Measurements from ENCODE around the gene FAM217B. TPM values are rescaled to one million over a fixed set of nuclear protein-coding genes. Genes with fewer than 3 reads are reported as not detected.
A peak's percentile ranks its signal among the peaks of the same experiment; 100 is the strongest.

FAM217B gene
- total and polyA plus RNA-seq, 7 experiments from 2014 or later, result 19.3 to 47.4 (median 28.0) TPM

DNA sequence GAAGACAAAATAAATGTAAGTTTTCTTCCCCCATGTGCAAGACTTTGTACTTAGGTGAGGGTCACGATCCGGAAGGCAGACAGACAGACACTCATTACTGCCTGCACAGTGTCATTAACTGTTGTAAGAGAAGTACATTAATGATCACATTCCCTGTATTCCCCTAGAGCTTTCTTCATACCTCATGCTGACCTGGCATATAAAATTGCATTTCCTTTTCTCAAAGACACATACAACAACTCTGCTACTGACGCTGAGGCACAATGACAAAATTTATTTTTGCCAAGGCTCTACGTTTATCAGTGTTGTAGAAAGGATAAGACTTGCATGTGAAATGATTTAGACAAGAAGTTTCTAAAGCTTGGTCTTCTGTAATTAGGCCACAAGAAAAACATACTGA, 3.8 kb upstream of the FAM217B start:
- CTCF ChIA-PET, result interaction anchor here (0.5 to 1.2 kb wide), 3 partner anchors 9 to 1517 kb away, joined by 4 to 6 read pairs (median 4); no protein-coding TSS in a partner anchor
- DNase-seq (no peak), ATAC-seq (no peak)
- no peak overlapping the region for H3K4me3 Mint-ChIP-seq
- H3K27me3 Mint-ChIP-seq, result no peaks in the 10 kb centered on the region
- no peaks in the 10 kb centered on the region for H3K9me3 ChIP-seq (ENCODE audit: control insufficient read depth in 2 of 3, low read length in 3 of 3)
- H3K36me3 Mint-ChIP-seq, result peaks cover 0 to 8% (median 0%) of the 10 kb centered on the region in 5 donors
- H3K27ac ChIP-seq (ENCODE audit: low read depth, low read length), result peak overlapping the region; percentile 12
- POLR2A ChIA-PET, result interaction anchor here (1.0 kb wide), 1 partner anchor 16 kb away, joined by 4 read pairs; no protein-coding TSS in a partner anchor
- no peak overlapping the region for H3K4me3 ChIP-seq (ENCODE audit: low read length)
- no peaks in the 10 kb centered on the region for H3K36me3 ChIP-seq (ENCODE audit: control insufficient read depth in 2 of 3, insufficient read depth in 3 of 3, low read length in 3 of 3)
- H3K9me3 Mint-ChIP-seq, result peaks cover 0 to 1% (median 0%) of the 10 kb centered on the region in 11 donors
- intact Hi-C loops (cut with micrococcal nuclease), result no loop called here
- peaks cover 11 to 16% of the 10 kb centered on the region in 2 donors for H3K4me1 ChIP-seq (ENCODE audit: control insufficient read depth in 2 of 2, insufficient read depth in 2 of 2, low read length in 2 of 2)
- no peaks in the 10 kb centered on the region for H3K27me3 ChIP-seq (ENCODE audit: control insufficient read depth in 2 of 2, insufficient read depth in 2 of 2, low read length in 2 of 2)
- peaks cover 15 to 62% (median 47%) of the 10 kb centered on the region in 7 donors for H3K4me1 Mint-ChIP-seq
- H3K27ac Mint-ChIP-seq, result peak overlapping the region in 1 of 9 donors; percentile 47

DNA sequence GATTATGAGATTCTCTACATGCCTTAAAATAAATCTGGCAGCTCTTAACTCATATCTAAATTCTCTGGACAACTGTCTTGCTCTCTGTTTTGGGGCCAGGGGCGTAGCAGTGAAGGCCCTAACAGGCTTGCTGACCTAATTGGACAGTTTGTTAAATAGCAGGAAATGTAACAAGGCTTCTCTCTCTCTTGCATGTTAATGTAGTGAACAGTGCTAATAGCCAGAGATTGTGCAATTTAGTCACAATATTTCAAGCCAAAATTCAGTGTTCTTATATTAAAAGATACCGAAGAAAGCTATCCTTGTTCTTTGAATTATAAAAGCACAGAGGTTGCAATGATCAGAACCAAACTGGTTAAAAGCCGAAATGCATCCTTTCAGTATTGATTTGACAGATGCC, 3.0 kb upstream of the FAM217B start:
- peaks cover 0 to 1% (median 0%) of the 10 kb centered on the region in 11 donors for H3K9me3 Mint-ChIP-seq
- no peaks in the 10 kb centered on the region for H3K36me3 ChIP-seq (ENCODE audit: control insufficient read depth in 2 of 3, insufficient read depth in 3 of 3, low read length in 3 of 3)
- no peaks in the 10 kb centered on the region for H3K9me3 ChIP-seq (ENCODE audit: control insufficient read depth in 2 of 3, low read length in 3 of 3)
- H3K4me3 Mint-ChIP-seq, result peak overlapping the region in 2 of 10 donors; percentile 2 to 90
- H3K36me3 Mint-ChIP-seq, result peaks cover 0 to 8% (median 0%) of the 10 kb centered on the region in 5 donors
- H3K4me1 Mint-ChIP-seq, result peaks cover 23 to 64% (median 48%) of the 10 kb centered on the region in 7 donors
- H3K27ac ChIP-seq (ENCODE audit: low read depth, low read length), result no peak overlapping the region
- no peaks in the 10 kb centered on the region for H3K27me3 ChIP-seq (ENCODE audit: control insufficient read depth in 2 of 2, insufficient read depth in 2 of 2, low read length in 2 of 2)
- H3K27ac Mint-ChIP-seq, result peak overlapping the region in 4 of 9 donors; percentile 20 to 56 (median 32)
- peaks cover 19 to 23% of the 10 kb centered on the region in 2 donors for H3K4me1 ChIP-seq (ENCODE audit: control insufficient read depth in 2 of 2, insufficient read depth in 2 of 2, low read length in 2 of 2)
- intact Hi-C loops (cut with micrococcal nuclease), result no loop called here
- DNase-seq (no peak), ATAC-seq (no peak)
- no peaks in the 10 kb centered on the region for H3K27me3 Mint-ChIP-seq
- no peak overlapping the region for H3K4me3 ChIP-seq (ENCODE audit: low read length)
- CTCF ChIA-PET, result no interaction called here
- POLR2A ChIA-PET, result interaction anchor here (1.0 kb wide), 1 partner anchor 15 kb away, joined by 4 read pairs; no protein-coding TSS in a partner anchor

DNA sequence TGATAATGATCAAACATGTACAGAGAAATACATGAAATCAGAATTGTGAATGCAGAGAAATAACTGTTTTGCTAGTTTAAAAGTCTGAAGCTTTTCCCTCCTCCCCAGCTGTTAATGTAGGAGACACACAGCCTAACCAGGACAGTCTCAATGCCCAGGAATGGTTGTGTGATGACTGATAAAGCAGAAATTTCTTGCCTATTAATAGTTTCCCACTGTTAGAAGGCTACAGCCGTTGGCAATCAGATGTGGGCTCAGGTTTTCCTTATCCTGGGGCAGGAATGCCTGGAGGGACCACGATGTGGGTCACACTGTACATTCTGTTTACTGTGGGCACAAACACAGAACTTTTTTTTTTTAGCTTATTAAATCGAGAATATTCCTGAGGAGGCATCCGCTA, 2.0 kb upstream of the FAM217B start:
- Histone ChIP-seq H3K27ac (ENCODE audit: low read depth, low read length) (no peak overlapping the region), H3K36me3 (ENCODE audit: control insufficient read depth in 2 of 3, insufficient read depth in 3 of 3, low read length in 3 of 3) (peaks cover 0 to 3% (median 0%) of the 10 kb centered on the region in 3 experiments), H3K4me3 (ENCODE audit: low read length) (no peak overlapping the region), H3K9me3 (ENCODE audit: control insufficient read depth in 2 of 3, low read length in 3 of 3) (no peaks in the 10 kb centered on the region), H3K27me3 (ENCODE audit: control insufficient read depth in 2 of 2, insufficient read depth in 2 of 2, low read length in 2 of 2) (no peaks in the 10 kb centered on the region), H3K4me1 (ENCODE audit: control insufficient read depth in 2 of 2, insufficient read depth in 2 of 2, low read length in 2 of 2) (peaks cover 20 to 23% of the 10 kb centered on the region in 2 donors)
- peaks cover 0 to 1% (median 0%) of the 10 kb centered on the region in 11 donors for H3K9me3 Mint-ChIP-seq
- ATAC-seq (no peak), DNase-seq (no peak)
- peak overlapping the region in 8 of 9 donors; percentile 76 to 90 (median 83) for H3K27ac Mint-ChIP-seq
- H3K4me1 Mint-ChIP-seq, result peaks cover 25 to 67% (median 50%) of the 10 kb centered on the region in 7 donors
- intact Hi-C loops (cut with micrococcal nuclease), result no loop called here
- ChIA-PET CTCF (interaction anchor here (0.8 kb wide), 1 partner anchor 119 kb away, joined by 3 read pairs; no protein-coding TSS in a partner anchor), POLR2A (no interaction called here)
- no peaks in the 10 kb centered on the region for H3K27me3 Mint-ChIP-seq
- peaks cover 0 to 11% (median 0%) of the 10 kb centered on the region in 5 donors for H3K36me3 Mint-ChIP-seq
- H3K4me3 Mint-ChIP-seq, result peak overlapping the region; percentile 72 to 97 (median 88)

DNA sequence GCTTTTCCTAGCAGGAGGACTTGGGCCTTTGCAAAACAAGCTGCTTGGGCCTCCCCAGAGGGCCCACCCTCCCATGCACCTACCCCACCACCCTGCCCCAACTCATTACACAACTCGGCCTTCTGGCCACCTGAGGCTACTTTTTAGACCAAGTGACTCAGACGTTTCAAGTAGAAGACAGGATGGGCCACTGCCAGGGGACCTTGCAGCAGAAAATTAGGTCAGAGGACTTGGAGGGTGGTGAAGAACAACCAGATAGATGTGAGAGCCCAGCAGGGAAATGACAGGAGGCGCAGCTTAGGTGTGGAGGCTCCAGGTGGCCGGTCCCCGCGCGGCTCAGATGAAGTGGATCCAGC, 1.5 kb upstream of the FAM217B start:
- ChIA-PET CTCF (interaction anchor here (0.8 kb wide), 1 partner anchor 119 kb away, joined by 3 read pairs; no protein-coding TSS in a partner anchor), POLR2A (no interaction called here)
- H3K36me3 ChIP-seq (ENCODE audit: control insufficient read depth in 2 of 3, insufficient read depth in 3 of 3, low read length in 3 of 3), result peaks cover under 1 to 7% (median 3%) of the 10 kb centered on the region in 3 experiments
- H3K4me1 ChIP-seq (ENCODE audit: control insufficient read depth in 2 of 2, insufficient read depth in 2 of 2, low read length in 2 of 2), result peaks cover 20 to 23% of the 10 kb centered on the region in 2 donors
- ATAC-seq (no peak), DNase-seq (peak in 1 of 9 donors; percentile 7)
- Mint-ChIP-seq H3K27ac (peak overlapping the region; percentile 76 to 90 (median 82)), H3K36me3 (peaks cover 0 to 11% (median 0%) of the 10 kb centered on the region in 5 donors), H3K27me3 (no peaks in the 10 kb centered on the region), H3K4me1 (peaks cover 25 to 67% (median 50%) of the 10 kb centered on the region in 7 donors), H3K9me3 (peaks cover 0 to 1% (median 0%) of the 10 kb centered on the region in 11 donors), H3K4me3 (peak overlapping the region; percentile 72 to 97 (median 88))
- H3K9me3 ChIP-seq (ENCODE audit: control insufficient read depth in 2 of 3, low read length in 3 of 3), result no peaks in the 10 kb centered on the region
- intact Hi-C loops (cut with micrococcal nuclease), result no loop called here
- H3K27ac ChIP-seq (ENCODE audit: low read depth, low read length), result no peak overlapping the region
- no peak overlapping the region for H3K4me3 ChIP-seq (ENCODE audit: low read length)
- no peaks in the 10 kb centered on the region for H3K27me3 ChIP-seq (ENCODE audit: control insufficient read depth in 2 of 2, insufficient read depth in 2 of 2, low read length in 2 of 2)

DNA sequence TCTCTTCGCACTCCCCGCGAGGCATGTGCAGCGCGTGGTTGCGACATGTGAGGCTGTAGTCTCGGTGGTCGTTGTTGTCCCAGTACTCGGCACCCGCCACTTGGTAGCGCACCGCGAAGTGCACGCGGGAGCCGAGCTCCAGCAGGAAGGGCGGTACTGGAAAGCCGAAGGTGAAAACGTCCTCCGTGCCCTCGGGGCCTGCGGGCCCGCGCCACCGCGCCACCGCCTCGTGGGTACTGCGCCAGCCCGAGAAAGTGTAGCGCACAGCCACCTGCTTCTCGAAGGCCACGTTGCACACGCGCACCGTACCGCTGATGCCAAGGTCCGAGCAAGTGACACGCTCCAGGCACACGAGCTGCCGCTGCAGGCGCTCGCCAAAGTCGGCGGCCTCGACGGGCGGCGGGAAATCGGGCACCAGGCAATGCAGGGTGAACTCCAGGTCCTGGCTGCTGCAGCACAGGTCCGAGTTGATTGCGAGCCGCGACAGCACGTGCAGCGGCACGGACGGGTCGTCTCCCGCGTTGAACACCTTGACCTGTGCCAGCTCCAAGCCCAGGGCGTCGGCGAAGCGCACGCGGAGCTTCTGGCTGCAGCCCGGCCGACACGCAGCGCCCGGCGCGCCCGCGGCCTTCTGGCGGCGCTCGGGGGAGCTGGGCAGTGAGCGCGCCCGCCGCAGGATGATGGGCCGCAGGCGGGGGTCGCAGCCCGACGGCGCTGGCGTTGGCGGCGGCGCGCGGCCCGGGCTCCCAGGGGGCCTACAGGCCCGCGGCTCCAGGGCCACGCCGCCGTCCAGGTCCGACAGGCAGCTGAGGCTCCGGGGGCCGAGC, 924 bp upstream of the FAM217B start:
- Mint-ChIP-seq H3K36me3 (peaks cover 0 to 13% (median 5%) of the 10 kb centered on the region in 5 donors), H3K27ac (peak overlapping the region in 7 of 9 donors; percentile 76 to 97 (median 87)), H3K9me3 (peaks cover 0 to 1% (median 0%) of the 10 kb centered on the region in 11 donors), H3K27me3 (no peaks in the 10 kb centered on the region), H3K4me3 (peak overlapping the region; percentile 87 to 99 (median 96)), H3K4me1 (peaks cover 25 to 68% (median 47%) of the 10 kb centered on the region in 7 donors)
- ATAC-seq (no peak), DNase-seq (peak in 2 of 9 donors; percentile 5 to 6)
- intact Hi-C loops (cut with micrococcal nuclease), result no loop called here
- Histone ChIP-seq H3K4me1 (ENCODE audit: control insufficient read depth in 2 of 2, insufficient read depth in 2 of 2, low read length in 2 of 2) (peaks cover 18 to 23% of the 10 kb centered on the region in 2 donors), H3K36me3 (ENCODE audit: control insufficient read depth in 2 of 3, insufficient read depth in 3 of 3, low read length in 3 of 3) (peaks cover 6 to 9% (median 9%) of the 10 kb centered on the region in 3 experiments), H3K9me3 (ENCODE audit: control insufficient read depth in 2 of 3, low read length in 3 of 3) (no peaks in the 10 kb centered on the region), H3K27ac (ENCODE audit: low read depth, low read length) (peak overlapping the region; percentile 79), H3K27me3 (ENCODE audit: control insufficient read depth in 2 of 2, insufficient read depth in 2 of 2, low read length in 2 of 2) (no peaks in the 10 kb centered on the region), H3K4me3 (ENCODE audit: low read length) (peak overlapping the region; percentile 99)
- POLR2A ChIA-PET, result interaction anchor here (0.6 to 2.2 kb wide), 3 partner anchors 10 to 866 kb away, joined by 3 to 21 read pairs (median 4); no protein-coding TSS in a partner anchor
- CTCF ChIA-PET, result interaction anchor here (0.8 to 2.4 kb wide), 3 partner anchors 11 to 118 kb away, joined by 3 to 13 read pairs (median 12); no protein-coding TSS in a partner anchor

DNA sequence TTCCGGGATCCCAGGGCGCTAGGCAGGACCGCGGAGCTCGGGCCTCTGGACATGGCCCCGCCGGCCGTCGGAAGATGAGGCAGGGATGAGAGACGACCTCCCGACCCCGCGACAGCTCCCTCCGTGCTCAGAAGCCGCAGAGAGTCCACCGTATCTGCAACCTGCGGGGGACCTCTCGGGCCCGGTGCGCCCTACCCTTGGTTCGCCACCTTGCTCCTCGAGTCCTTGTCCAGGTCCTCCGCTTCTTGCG, 385 bp upstream of the FAM217B start:
- Histone ChIP-seq H3K9me3 (ENCODE audit: control insufficient read depth in 2 of 3, low read length in 3 of 3) (no peaks in the 10 kb centered on the region), H3K4me1 (ENCODE audit: control insufficient read depth in 2 of 2, insufficient read depth in 2 of 2, low read length in 2 of 2) (peaks cover 17 to 23% of the 10 kb centered on the region in 2 donors)
- peak in 2 of 9 donors; percentile 11 to 15 for DNase-seq

More for the DNA sequence above, 385 bp upstream of the FAM217B start:
- Histone ChIP-seq H3K27me3 (ENCODE audit: control insufficient read depth in 2 of 2, insufficient read depth in 2 of 2, low read length in 2 of 2) (no peaks in the 10 kb centered on the region), H3K4me3 (ENCODE audit: low read length) (peak overlapping the region; percentile 99), H3K27ac (ENCODE audit: low read depth, low read length) (peak overlapping the region; percentile 79), H3K36me3 (ENCODE audit: control insufficient read depth in 2 of 3, insufficient read depth in 3 of 3, low read length in 3 of 3) (peaks cover 9 to 12% (median 11%) of the 10 kb centered on the region in 3 experiments)
- Mint-ChIP-seq H3K27me3 (no peaks in the 10 kb centered on the region), H3K9me3 (peaks cover 0 to 1% (median 0%) of the 10 kb centered on the region in 11 donors), H3K4me3 (peak overlapping the region; percentile 96 to 99 (median 98)), H3K4me1 (peaks cover 28 to 69% (median 49%) of the 10 kb centered on the region in 7 donors), H3K36me3 (peaks cover 0 to 16% (median 11%) of the 10 kb centered on the region in 5 donors), H3K27ac (peak overlapping the region; percentile 74 to 98 (median 95))
- ChIA-PET CTCF (interaction anchor here (1.2 to 2.4 kb wide), 3 partner anchors 10 to 117 kb away, joined by 3 to 13 read pairs (median 12); no protein-coding TSS in a partner anchor), POLR2A (interaction anchor here (0.6 to 2.3 kb wide), 6 partner anchors 8 to 865 kb away, joined by 3 to 21 read pairs (median 4); no protein-coding TSS in a partner anchor)
- intact Hi-C loops (cut with micrococcal nuclease), result loop anchor here (1.0 to 10.0 kb wide), 6 partner anchors 8 to 1635 kb away; partner anchors contain the start of gene RAB22A (in 1 of the 2)
- peak; percentile 7 for ATAC-seq
